Vagina (tissue), 2 donors: ENCODE measurements around the gene CLEC18B. TPM values are rescaled to one million over a fixed set of nuclear protein-coding genes. Genes with fewer than 3 reads are reported as not detected.
"Not testable (repeated sequence)": the region's sequence is repeated elsewhere in the genome, so short reads cannot be mapped to it uniquely, and the experiment has no call there.

Experiments used
- DNase-seq, 2 donors: peaks; one replicate each; pipeline ENCODE4 v3.0.0-alpha.2; 2017; ENCODE audit errors: extremely low spot score in 2 of 2
- H3K27ac ChIP-seq: fragments of 200-600 bp; sonication (generic); one replicate; pipeline ENCODE4 v1.5.1; 2019
- H3K27me3 ChIP-seq: fragments of 200-600 bp; sonication (generic); one replicate; pipeline ENCODE4 v1.5.1; 2019
- H3K36me3 ChIP-seq, 2 donors: fragments of 200-600 bp; sonication (generic); one replicate each; pipeline ENCODE4 v1.5.1; 2017 to 2019
- H3K4me1 ChIP-seq: fragments of 200-600 bp; sonication (generic); one replicate; pipeline ENCODE4 v1.5.1; 2019
- H3K4me3 ChIP-seq, 2 donors: fragments of 200-600 bp; sonication (generic); 1 replicate in 1 of 2; 2 replicates in 1 of 2; pipeline ENCODE4 v1.5.1; 2016 to 2019
- H3K9me3 ChIP-seq: fragments of 200-600 bp; sonication (generic); one replicate; pipeline ENCODE4 v1.5.1; 2019
- intact Hi-C: fragments of 100-400 bp; cut with DNase I; formaldehyde crosslinking; loops from one replicate; pipeline ENCODE4 v1.15.1; 2023
- total RNA-seq: library from RNA; depleted of rRNA; stranded (reverse); fragments of >200 nt; gene quantifications from one replicate; pipeline ENCODE4 v1.2.3, GENCODE V29; 2016

CLEC18B gene
- total RNA-seq, 1 donor from 2014 or later = 6.4 TPM

- H3K4me1 ChIP-seq, H3K4me3 ChIP-seq, DNase-seq, H3K27ac ChIP-seq, H3K36me3 ChIP-seq, intact Hi-C loops, H3K27me3 ChIP-seq, H3K9me3 ChIP-seq: not testable (repeated sequence)
Observed at GRCh38 chr16:74410057-74410957, 11.0 kb downstream of the CLEC18B start.

- H3K27ac ChIP-seq, DNase-seq, H3K36me3 ChIP-seq, H3K4me1 ChIP-seq, intact Hi-C loops, H3K4me3 ChIP-seq, H3K27me3 ChIP-seq, H3K9me3 ChIP-seq: not testable (repeated sequence)
Observed at GRCh38 chr16:74409185-74409981, 11.9 kb downstream of the CLEC18B start.

- H3K27me3 ChIP-seq, H3K9me3 ChIP-seq, H3K4me1 ChIP-seq, H3K36me3 ChIP-seq, intact Hi-C loops: not testable (repeated sequence)
- H3K4me3 ChIP-seq = peak overlapping the region; percentile 43 to 46
- peak in 1 of 2 donors; percentile 77 for DNase-seq
- peak overlapping the region; percentile 74 for H3K27ac ChIP-seq
Observed at GRCh38 chr16:74407362-74407705, 13.9 kb downstream of the CLEC18B start.

GRCh38 chr16:74406600-74407361 is 14.5 kb downstream of the CLEC18B start:
- H3K27ac ChIP-seq = peak overlapping the region; percentile 74
- not testable (repeated sequence) for H3K27me3 ChIP-seq, DNase-seq

GRCh38 chr16:74404148-74404933 is 16.9 kb downstream of the CLEC18B start:
- H3K36me3 ChIP-seq, H3K4me1 ChIP-seq, H3K4me3 ChIP-seq, H3K9me3 ChIP-seq, H3K27ac ChIP-seq, intact Hi-C loops, H3K27me3 ChIP-seq, DNase-seq: not testable (repeated sequence)

More at GRCh38 chr16:74406600-74407361, 14.5 kb downstream of the CLEC18B start:
- H3K4me1 ChIP-seq, H3K36me3 ChIP-seq, H3K9me3 ChIP-seq, intact Hi-C loops: not testable (repeated sequence)
- peak overlapping the region; percentile 43 to 46 for H3K4me3 ChIP-seq

- H3K27ac ChIP-seq, H3K4me1 ChIP-seq, H3K9me3 ChIP-seq, H3K4me3 ChIP-seq, H3K27me3 ChIP-seq, H3K36me3 ChIP-seq, intact Hi-C loops: not testable (repeated sequence)
- peak in 1 of 2 donors; percentile 44 for DNase-seq
Observed at GRCh38 chr16:74400238-74400637, 21.0 kb downstream of the CLEC18B start.

- H3K9me3 ChIP-seq, H3K4me3 ChIP-seq, H3K36me3 ChIP-seq, H3K27me3 ChIP-seq, intact Hi-C loops, H3K4me1 ChIP-seq: not testable (repeated sequence)
- DNase-seq = peak in 1 of 2 donors; percentile 75
- peak overlapping the region; percentile 27 for H3K27ac ChIP-seq
Observed at GRCh38 chr16:74398212-74398895, 22.9 kb downstream of the CLEC18B start.

- H3K4me3 ChIP-seq, H3K27me3 ChIP-seq, H3K9me3 ChIP-seq, H3K36me3 ChIP-seq, intact Hi-C loops, H3K27ac ChIP-seq, H3K4me1 ChIP-seq: not testable (repeated sequence)
- peak; percentile 81 to 84 for DNase-seq
Observed at GRCh38 chr16:74396521-74397017, 24.7 kb downstream of the CLEC18B start.

GRCh38 chr16:74394604-74395003 is 26.7 kb downstream of the CLEC18B start:
- H3K4me1 ChIP-seq, intact Hi-C loops, H3K9me3 ChIP-seq, DNase-seq, H3K36me3 ChIP-seq, H3K4me3 ChIP-seq, H3K27me3 ChIP-seq, H3K27ac ChIP-seq: not testable (repeated sequence)

GRCh38 chr16:74394131-74394530 is 27.1 kb downstream of the CLEC18B start:
- H3K9me3 ChIP-seq, H3K27me3 ChIP-seq, intact Hi-C loops, H3K4me3 ChIP-seq, H3K4me1 ChIP-seq, H3K27ac ChIP-seq, DNase-seq, H3K36me3 ChIP-seq: not testable (repeated sequence)

GRCh38 chr16:74391454-74392050 is 29.7 kb downstream of the CLEC18B start:
- H3K27ac ChIP-seq, H3K9me3 ChIP-seq, H3K36me3 ChIP-seq, H3K27me3 ChIP-seq, H3K4me3 ChIP-seq, intact Hi-C loops, H3K4me1 ChIP-seq: not testable (repeated sequence)
- DNase-seq = peak; percentile 40 to 52
